KOPT-K1 (cell line): ENCODE results near the gene JCAD.
"Not testable (repeated sequence)": the region's sequence is repeated elsewhere in the genome, so short reads cannot be mapped to it uniquely, and the experiment has no call there.

ENCODE experiments used
- H3K27ac ChIP-seq: fragments of 200-600 bp; sonication (generic); 2 replicates; pipeline ENCODE4 v1.5.1; 2016; ENCODE audit warnings: antibody characterized with exemption, mild to moderate bottlenecking, low read depth, low read length; ENCODE audit not compliant: poor library complexity, severe bottlenecking
- H3K36me3 ChIP-seq: fragments of 200-600 bp; sonication (generic); 2 replicates; pipeline ENCODE4 v1.5.1; 2017; ENCODE audit warnings: antibody characterized with exemption, mild to moderate bottlenecking, low read length, moderate library complexity; ENCODE audit not compliant: insufficient read depth
- H3K9me3 ChIP-seq: fragments of 200-600 bp; sonication (generic); 2 replicates; pipeline ENCODE4 v1.5.1; 2017; ENCODE audit warnings: antibody characterized with exemption, low read length, mild to moderate bottlenecking; ENCODE audit not compliant: insufficient read depth, poor library complexity, severe bottlenecking

Gene JCAD

GRCh38 chr10:30028006-30028737 is 31.2 kb downstream of the JCAD start:
- Histone ChIP-seq H3K36me3 (no peaks in the 10 kb centered on the region), H3K9me3 (no peaks in the 10 kb centered on the region), H3K27ac (peak overlapping the region; percentile 57)

- no peaks in the 10 kb centered on the region for H3K36me3 ChIP-seq
- H3K27ac ChIP-seq: peak overlapping the region; percentile 57
- no peaks in the 10 kb centered on the region for H3K9me3 ChIP-seq
These were observed 32.1 kb downstream of the JCAD start for GRCh38 chr10:30027057-30028005.

- H3K36me3 ChIP-seq: no peaks in the 10 kb centered on the region
- no peaks in the 10 kb centered on the region for H3K9me3 ChIP-seq
- H3K27ac ChIP-seq: no peak overlapping the region
These were observed 32.8 kb downstream of the JCAD start for GRCh38 chr10:30026578-30026977.

GRCh38 chr10:30026080-30026479 is 33.3 kb downstream of the JCAD start:
- Histone ChIP-seq H3K9me3 (no peaks in the 10 kb centered on the region), H3K27ac (no peak overlapping the region), H3K36me3 (no peaks in the 10 kb centered on the region)

- not testable (repeated sequence) for H3K36me3 ChIP-seq, H3K9me3 ChIP-seq, H3K27ac ChIP-seq
These were observed 34.0 kb downstream of the JCAD start for GRCh38 chr10:30025428-30025827.

- no peak overlapping the region for H3K27ac ChIP-seq
- no peaks in the 10 kb centered on the region for H3K36me3 ChIP-seq
- no peaks in the 10 kb centered on the region for H3K9me3 ChIP-seq
These were observed 36.8 kb downstream of the JCAD start for GRCh38 chr10:30022590-30022989.

- Histone ChIP-seq H3K36me3 (no peaks in the 10 kb centered on the region), H3K9me3 (no peaks in the 10 kb centered on the region), H3K27ac (no peak overlapping the region)
These were observed 39.9 kb downstream of the JCAD start for GRCh38 chr10:30019468-30019867.

GRCh38 chr10:30018496-30018895 is 40.9 kb downstream of the JCAD start:
- H3K27ac ChIP-seq: no peak overlapping the region
- H3K36me3 ChIP-seq: no peaks in the 10 kb centered on the region
- H3K9me3 ChIP-seq: no peaks in the 10 kb centered on the region

- Histone ChIP-seq H3K9me3 (no peaks in the 10 kb centered on the region), H3K27ac (no peak overlapping the region), H3K36me3 (no peaks in the 10 kb centered on the region)
These were observed 41.4 kb downstream of the JCAD start for GRCh38 chr10:30017966-30018365.

- no peaks in the 10 kb centered on the region for H3K9me3 ChIP-seq
- H3K36me3 ChIP-seq: no peaks in the 10 kb centered on the region
- H3K27ac ChIP-seq: no peak overlapping the region
These were observed 41.8 kb downstream of the JCAD start for GRCh38 chr10:30017556-30017955.

- Histone ChIP-seq H3K36me3 (no peaks in the 10 kb centered on the region), H3K9me3 (no peaks in the 10 kb centered on the region), H3K27ac (no peak overlapping the region)
These were observed 44.9 kb downstream of the JCAD start for GRCh38 chr10:30014511-30014910.

- H3K9me3 ChIP-seq: no peaks in the 10 kb centered on the region
- no peaks in the 10 kb centered on the region for H3K36me3 ChIP-seq
- H3K27ac ChIP-seq: no peak overlapping the region
These were observed 45.6 kb downstream of the JCAD start for GRCh38 chr10:30013757-30014156.

GRCh38 chr10:30011956-30012647 is 47.3 kb downstream of the JCAD start:
- Histone ChIP-seq H3K36me3 (no peaks in the 10 kb centered on the region), H3K9me3 (no peaks in the 10 kb centered on the region), H3K27ac (no peak overlapping the region)

- H3K9me3 ChIP-seq: no peaks in the 10 kb centered on the region
- H3K27ac ChIP-seq: no peak overlapping the region
- H3K36me3 ChIP-seq: no peaks in the 10 kb centered on the region
These were observed 48.0 kb downstream of the JCAD start for GRCh38 chr10:30011396-30011795.

GRCh38 chr10:30007406-30007805 is 52.0 kb downstream of the JCAD start:
- Histone ChIP-seq H3K9me3 (no peaks in the 10 kb centered on the region), H3K27ac (no peak overlapping the region), H3K36me3 (no peaks in the 10 kb centered on the region)
